A172 (cell line): ENCODE measurements around the gene SMIM13. TPM values are rescaled to one million over a fixed set of nuclear protein-coding genes. Genes with fewer than 3 reads are reported as not detected.
"Not testable (repeated sequence)": the region's sequence is repeated elsewhere in the genome, so short reads cannot be mapped to it uniquely, and the experiment has no call there.

Source experiments
- DNase-seq: peaks from one replicate; pipeline ENCODE4 v3.0.0-alpha.2; 2015; ENCODE audit warnings: low spot score
- total RNA-seq: library from RNA; depleted of rRNA; stranded (reverse); fragments of >200 nt; shearing (Covaris generic); gene quantifications from 2 replicates; pipeline ENCODE4 v1.2.3, GENCODE V29; 2014

The SMIM13 gene
- total RNA-seq, 1 experiment from 2014 or later, result 12.9 TPM

GRCh38 chr6:11083956-11084355 is 9.7 kb upstream of the SMIM13 start:
- no peak for DNase-seq

- DNase-seq, result peak; percentile 37
These were observed 7.7 kb upstream of the SMIM13 start for GRCh38 chr6:11085758-11086435.

DNA sequence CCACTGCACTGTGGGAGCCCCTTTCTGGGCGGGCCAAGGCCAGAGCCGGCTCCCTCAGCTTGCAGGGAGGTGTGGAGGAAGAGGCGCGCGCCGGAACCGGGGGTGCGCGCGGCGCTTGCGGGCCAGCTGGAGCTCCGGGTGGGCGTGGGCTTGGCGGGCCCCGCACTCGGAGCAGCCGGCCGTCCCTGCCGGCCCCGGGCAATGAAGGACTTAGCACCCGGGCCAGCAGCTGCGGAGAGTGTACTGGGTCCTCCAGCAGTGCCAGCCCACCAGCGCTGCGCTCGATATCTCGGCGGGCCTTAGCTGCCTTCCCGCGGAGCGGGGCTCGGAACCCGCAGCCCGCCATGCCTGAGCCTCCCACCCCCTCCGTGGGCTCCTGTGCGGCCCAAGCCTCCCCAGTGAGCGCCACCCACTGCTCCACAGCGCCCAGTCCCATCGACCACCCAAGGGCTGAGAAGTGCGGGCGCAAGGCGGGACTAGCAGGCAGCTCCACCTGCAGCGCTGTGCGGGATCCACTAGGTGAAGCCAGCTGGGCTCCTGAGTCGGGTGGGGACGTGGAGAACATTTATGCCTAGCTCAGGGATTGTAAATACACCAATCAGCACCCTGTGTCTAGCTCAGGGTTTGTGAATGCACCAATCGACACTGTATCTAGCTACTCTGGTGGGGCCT is 6.4 kb upstream of the SMIM13 start:
- not testable (repeated sequence) for DNase-seq

DNA sequence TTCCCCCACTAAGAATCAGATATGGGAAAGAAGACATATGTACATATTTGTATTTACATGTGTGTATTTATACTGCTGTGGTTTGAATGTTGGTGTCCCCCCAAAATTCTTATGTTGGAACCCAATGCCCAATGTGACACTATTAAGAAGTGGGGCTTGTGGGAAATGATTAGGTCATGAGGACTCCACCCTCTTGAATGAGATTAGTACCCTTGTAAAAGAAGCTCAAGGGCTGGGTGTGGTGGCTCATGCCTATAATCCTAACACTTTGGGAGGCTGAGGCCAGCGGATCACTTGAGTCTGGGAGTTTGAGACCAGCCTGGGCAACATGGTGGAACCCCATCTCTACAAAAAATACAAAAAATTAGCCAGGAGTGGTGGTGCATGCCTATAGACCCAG is 3.9 kb upstream of the SMIM13 start:
- no peak for DNase-seq

GRCh38 chr6:11091141-11091540 is 2.5 kb upstream of the SMIM13 start:
- DNase-seq, result not testable (repeated sequence)

DNA sequence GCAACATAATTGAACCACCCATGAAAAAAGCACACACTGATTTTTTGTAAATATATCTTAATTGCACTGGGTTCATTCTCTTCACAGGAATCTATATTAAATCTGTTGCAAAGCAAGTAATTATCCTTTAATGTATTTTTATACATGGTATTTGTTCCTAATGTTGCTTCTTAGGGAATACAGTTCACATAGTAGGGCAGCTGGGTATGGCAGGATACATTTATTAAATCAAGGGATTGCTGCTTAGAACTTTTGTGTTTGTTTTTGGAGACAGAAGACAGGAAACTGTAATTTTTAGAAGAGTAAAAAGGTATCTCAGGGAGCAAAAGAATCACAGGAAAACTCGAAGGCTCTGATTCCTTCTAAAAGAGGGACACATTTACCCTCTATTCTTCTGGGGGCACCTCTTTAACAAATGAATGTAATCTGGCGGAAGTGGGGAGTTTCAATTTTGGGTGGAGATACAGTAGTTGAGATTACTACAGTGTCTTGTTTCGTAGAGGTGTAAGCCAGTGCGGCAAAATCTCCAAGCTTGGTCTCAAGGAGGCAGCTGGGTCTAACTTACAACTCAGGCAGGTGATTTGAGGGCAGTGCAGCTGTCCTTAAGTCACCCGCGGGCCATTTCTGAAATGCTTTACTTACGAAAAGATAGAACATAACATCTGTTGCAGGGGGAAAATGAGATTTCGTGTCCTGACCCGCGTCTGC is 812 bp upstream of the SMIM13 start:
- DNase-seq, result peak; percentile 26

DNA sequence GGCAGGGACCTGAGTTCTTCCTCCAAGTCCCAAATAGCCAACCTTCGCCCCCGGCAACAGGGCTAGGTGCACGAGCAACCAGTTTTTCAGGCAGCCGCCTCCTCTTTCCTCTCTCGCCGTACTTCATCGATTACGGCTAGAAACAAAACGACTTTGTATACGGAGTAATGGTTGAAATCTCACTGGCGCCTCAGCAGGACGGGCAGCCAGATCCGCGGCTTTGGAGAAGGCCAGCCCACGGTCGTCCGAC is 333 bp upstream of the SMIM13 start:
- no peak for DNase-seq

DNA sequence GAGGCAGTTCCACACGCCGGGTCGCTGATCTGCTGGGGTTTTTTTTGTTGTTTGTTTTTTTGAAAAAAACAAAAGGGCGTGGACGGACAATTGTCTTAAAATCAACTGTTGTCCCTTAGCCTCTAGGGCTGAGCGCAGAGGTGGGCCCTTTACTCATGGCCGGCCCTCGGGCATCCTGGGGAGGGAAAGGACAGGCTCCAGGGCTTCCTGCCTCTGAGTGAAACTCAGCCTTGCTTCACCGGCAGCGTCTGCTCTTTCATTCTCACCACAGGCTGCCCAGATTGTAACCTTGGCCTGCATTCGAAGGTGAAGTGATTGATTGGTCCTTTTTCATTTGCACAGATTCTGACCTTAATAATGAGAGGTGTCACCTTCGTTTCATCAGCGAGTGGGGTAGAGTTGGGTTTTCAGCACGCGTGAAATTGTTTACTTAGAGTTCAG is 797 bp downstream of the SMIM13 start:
- DNase-seq, result peak; percentile 51

DNA sequence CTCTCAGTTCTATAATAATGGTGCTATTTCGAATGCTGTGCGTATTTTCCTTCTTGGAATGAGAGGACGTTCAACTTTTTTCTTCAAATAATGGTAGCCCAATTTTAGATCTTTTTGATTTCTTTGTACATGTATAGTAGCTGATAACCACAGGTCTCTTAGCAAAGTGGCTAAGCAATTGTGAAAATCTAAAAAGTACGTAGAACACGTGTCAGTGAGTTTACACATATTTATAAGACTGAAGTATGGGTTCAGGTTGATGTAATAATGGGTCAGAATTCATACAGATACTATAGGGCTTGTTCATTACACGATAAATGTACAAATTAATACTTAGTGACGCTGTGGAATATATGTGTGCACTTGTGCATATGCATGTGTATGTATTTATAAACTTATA is 1.3 kb downstream of the SMIM13 start:
- DNase-seq, result no peak

- DNase-seq, result peak; percentile 25
These were observed 2.5 kb downstream of the SMIM13 start for GRCh38 chr6:11096109-11096508.

GRCh38 chr6:11097476-11097875 is 3.8 kb downstream of the SMIM13 start:
- DNase-seq, result no peak

GRCh38 chr6:11098004-11098403 is 4.4 kb downstream of the SMIM13 start:
- DNase-seq, result no peak

DNA sequence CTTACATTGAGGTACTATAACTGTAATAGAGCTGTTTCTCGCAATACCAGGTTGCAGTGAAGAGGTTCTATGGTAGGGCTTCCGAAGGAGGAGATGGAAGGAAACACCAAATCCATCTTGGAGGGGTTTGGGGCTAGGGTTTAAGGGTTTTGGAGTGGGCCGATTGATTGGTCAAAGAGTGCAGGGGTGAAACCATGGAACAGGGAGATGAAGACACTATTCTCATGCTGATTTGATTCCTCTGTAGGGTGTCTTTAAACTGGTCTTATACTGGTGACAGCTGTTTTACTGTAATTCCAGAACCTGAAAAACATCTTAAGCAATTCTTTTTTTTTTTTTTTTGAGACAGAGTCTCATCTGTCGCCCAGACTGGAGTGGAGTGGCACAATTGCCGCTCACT is 7.8 kb downstream of the SMIM13 start:
- no peak for DNase-seq

DNA sequence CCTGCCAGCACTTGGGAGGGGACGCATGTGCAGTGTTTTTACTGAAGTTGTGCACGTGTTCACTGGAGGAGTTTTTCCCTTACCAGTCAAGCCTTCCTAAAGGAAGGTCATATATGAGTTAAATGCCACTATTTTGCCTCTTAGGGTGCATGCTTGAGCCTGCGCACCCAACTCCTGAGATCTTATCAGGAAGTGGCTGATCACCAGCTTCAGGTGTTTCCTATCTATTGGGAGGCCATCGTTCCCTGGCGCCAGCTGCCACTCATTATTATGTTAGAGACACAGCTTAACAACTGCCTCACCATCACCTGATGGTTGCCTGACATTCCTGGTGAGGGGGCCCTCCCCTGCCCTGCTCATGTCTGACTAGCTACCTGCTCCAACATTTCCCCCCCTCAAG is 9.4 kb downstream of the SMIM13 start:
- DNase-seq, result no peak

DNA sequence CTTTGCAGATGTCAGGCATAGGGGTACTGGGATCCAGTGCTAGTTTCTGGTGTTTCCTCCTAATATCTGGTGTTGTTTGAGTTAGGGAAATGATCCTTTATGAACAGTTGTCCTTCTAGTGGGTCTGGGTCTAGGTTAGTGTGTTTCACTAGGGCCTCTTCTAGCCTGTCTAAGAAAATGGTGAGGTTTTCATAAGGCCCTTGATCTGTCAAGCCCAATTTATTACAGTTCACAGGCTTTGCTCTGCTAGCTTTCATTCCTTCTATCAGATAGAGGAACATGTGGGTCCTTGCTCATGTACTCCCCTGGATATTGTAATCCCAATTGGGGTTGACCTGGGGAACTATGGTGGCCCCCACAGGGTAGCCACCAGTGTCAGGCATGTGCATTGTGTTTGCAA is 15.1 kb downstream of the SMIM13 start:
- DNase-seq, result no peak

DNA sequence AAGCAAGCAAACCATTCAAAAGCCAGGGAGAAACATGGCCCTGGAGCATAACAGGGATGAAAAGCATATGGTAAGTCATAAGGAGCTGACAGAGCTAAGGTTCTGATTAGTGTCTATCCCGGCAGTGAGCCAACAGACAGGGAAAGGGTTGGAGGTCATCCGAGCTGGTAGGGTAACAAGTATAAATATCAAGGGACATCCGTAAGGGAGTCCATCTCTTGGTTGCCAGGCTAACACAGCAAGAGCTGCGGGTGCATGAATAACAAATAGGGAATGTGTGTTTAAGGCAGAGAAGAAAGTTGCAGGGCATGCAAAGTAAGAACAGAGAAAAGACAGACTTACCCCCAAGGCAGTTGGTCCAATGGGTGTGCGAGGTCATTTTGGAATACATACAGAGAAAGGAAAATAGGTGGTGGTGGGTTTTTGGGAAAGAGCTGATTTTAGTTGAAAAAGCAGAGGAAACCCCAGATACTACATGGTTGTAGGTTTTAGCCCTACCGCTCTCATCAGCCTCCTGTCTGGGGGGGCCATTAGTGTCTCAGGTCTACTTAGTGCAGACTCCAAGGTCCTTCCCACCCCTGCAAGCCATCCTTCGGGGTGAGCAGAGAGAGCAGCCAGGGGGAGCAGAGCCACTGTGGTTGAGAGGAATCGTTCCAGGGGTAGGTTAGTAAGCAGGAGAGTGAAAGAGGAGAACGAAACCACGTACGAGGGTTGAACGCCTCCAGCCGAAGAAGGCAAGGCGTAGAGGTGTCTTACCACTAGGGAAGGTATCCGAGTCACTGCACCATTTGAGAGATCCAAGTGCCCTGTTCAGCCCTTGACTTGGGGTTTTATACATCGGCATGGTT is 17.5 kb downstream of the SMIM13 start, which contains the start of gene ERVFRD-1:
ERVFRD-1 (minus strand) TSS at position 805 of the 848 bp plus-strand sequence. CDS start 6,415 bp downstream, outside the sequence.
- DNase-seq, result no peak

DNA sequence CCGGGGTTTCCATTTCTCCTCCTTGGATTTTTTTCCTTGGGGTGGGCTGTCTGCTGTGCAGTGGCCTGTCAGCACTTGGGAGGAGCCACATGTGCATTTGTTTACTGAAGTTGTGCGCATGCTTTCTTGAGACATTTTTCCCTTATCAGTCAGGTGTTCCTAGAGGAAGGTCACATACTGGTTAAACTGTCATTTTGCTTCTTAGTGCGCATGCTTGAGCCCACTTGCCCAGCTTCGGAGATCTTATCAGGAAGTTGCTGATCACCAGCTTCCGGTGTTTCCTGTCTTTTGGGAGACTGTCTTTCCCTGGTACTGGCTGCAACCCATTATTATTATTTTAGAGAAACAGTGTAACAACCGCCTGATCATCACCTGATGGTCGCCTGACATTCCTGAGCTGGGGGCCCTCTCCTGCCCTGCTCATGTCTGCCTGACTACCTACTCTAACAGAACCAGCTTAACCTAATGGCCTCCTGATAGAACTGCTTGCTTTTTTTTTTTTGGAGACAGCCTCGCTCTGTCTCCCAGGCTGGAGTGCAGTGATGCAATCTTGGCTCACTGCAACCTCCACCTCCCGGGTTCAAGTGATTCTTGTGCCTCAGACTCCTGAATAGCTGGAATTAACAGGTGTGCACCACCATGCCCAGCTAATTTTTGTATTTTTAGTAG is 18.3 kb downstream of the SMIM13 start:
- DNase-seq, result no peak

GRCh38 chr6:11113038-11113437 is 19.4 kb downstream of the SMIM13 start:
- no peak for DNase-seq

- DNase-seq, result peak; percentile 25
These were observed 22.3 kb downstream of the SMIM13 start for GRCh38 chr6:11115808-11116536.

GRCh38 chr6:11120271-11121005 is 26.8 kb downstream of the SMIM13 start:
- DNase-seq, result peak; percentile 26
